Thyroid gland (tissue), 4 donors: ENCODE data around the gene CHSY1. TPM values are rescaled to one million over a fixed set of nuclear protein-coding genes. Genes with fewer than 3 reads are reported as not detected.

Experiments
- DNase-seq, 2 donors: peaks; one replicate each; pipeline ENCODE4 v3.0.0-alpha.2; 2019
- H3K27ac ChIP-seq, 3 donors: fragments of 200-600 bp; sonication (generic); 1 replicate in 2 of 3; 2 replicates in 1 of 3; pipeline ENCODE4 v1.5.1; 2016 to 2019; ENCODE audit warnings: mild to moderate bottlenecking in 1 of 3, moderate library complexity in 1 of 3
- H3K27me3 ChIP-seq: fragments of 200-600 bp; sonication (generic); one replicate; pipeline ENCODE4 v1.5.1; 2019
- H3K36me3 ChIP-seq, 2 donors: fragments of 200-600 bp; sonication (generic); one replicate each; pipeline ENCODE4 v1.5.1; 2016 to 2019
- H3K4me1 ChIP-seq, 2 donors: fragments of 200-600 bp; sonication (generic); one replicate each; pipeline ENCODE4 v1.5.1; 2017 to 2019
- H3K4me3 ChIP-seq, 3 donors: fragments of 200-600 bp; sonication (generic); replicated peaks in 1 of 3; 1 replicate in 2 of 3; 2 replicates in 1 of 3; pipeline ENCODE4 v1.5.1; 2016; ENCODE audit warnings: mild to moderate bottlenecking in 1 of 3
- H3K9me3 ChIP-seq: fragments of 200-600 bp; sonication (generic); one replicate; pipeline ENCODE4 v1.5.1; 2017
- POLR2A ChIP-seq, 2 donors: fragments of 450-650 bp; IDR thresholded peaks; one replicate each; pipeline ENCODE4 v1.6.1; 2017; ENCODE audit warnings: antibody characterized with exemption in 2 of 2, mild to moderate bottlenecking in 2 of 2, moderate library complexity in 1 of 2
- WGBS, 2 donors: methylation state at CpG; one replicate each; pipeline ENCODE4 v1.1.5; 2017; 5-methylcytosine and 5-hydroxymethylcytosine counted together
- intact Hi-C: fragments of 100-400 bp; cut with DNase I; formaldehyde crosslinking; loops from one replicate; pipeline ENCODE4 v1.15.1; 2023
- total RNA-seq, 4 donors: library from RNA; depleted of rRNA; stranded (reverse); fragments of >200 nt; gene quantifications; one replicate each; pipeline ENCODE4 v1.2.3, GENCODE V29; 2016
- TF ChIP-seq, protein P1 (sequence below), 6 experiments: fragments of 200-600 bp in 3 of 6; fragments of 450-650 bp in 3 of 6; sonication (generic) in 3 of 6; IDR thresholded peaks; one replicate each; pipeline ENCODE4 v1.5.1; 2016 to 2019; ENCODE audit warnings: antibody characterized with exemption in 6 of 6, mild to moderate bottlenecking in 2 of 6, inconsistent platforms in 1 of 6, moderate library complexity in 1 of 6

Gene CHSY1
- total RNA-seq, 4 donors from 2014 or later, result 13.8 to 26.6 (median 18.5) TPM

GRCh38 chr15:101232677-101233076 lies 19.2 kb downstream of the CHSY1 start:
- no peaks in the 10 kb centered on the region for H3K36me3 ChIP-seq
- peaks cover 22 to 27% of the 10 kb centered on the region in 2 donors for H3K4me1 ChIP-seq
- no peak overlapping the region for H3K4me3 ChIP-seq
- no peaks in the 10 kb centered on the region for H3K27me3 ChIP-seq
- H3K9me3 ChIP-seq, result no peaks in the 10 kb centered on the region
- TF ChIP-seq POLR2A (IDR thresholded peaks at IDR 0.05), result no peak
- TF ChIP-seq, protein P1, sequence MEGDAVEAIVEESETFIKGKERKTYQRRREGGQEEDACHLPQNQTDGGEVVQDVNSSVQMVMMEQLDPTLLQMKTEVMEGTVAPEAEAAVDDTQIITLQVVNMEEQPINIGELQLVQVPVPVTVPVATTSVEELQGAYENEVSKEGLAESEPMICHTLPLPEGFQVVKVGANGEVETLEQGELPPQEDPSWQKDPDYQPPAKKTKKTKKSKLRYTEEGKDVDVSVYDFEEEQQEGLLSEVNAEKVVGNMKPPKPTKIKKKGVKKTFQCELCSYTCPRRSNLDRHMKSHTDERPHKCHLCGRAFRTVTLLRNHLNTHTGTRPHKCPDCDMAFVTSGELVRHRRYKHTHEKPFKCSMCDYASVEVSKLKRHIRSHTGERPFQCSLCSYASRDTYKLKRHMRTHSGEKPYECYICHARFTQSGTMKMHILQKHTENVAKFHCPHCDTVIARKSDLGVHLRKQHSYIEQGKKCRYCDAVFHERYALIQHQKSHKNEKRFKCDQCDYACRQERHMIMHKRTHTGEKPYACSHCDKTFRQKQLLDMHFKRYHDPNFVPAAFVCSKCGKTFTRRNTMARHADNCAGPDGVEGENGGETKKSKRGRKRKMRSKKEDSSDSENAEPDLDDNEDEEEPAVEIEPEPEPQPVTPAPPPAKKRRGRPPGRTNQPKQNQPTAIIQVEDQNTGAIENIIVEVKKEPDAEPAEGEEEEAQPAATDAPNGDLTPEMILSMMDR (IDR thresholded peaks at IDR 0.05), result no peak
- H3K27ac ChIP-seq, result peak overlapping the region in 2 of 3 donors; percentile 19 to 24
- intact Hi-C loops, result no loop called here
- DNase-seq, result peak; percentile 58 to 66
- WGBS, 2 donors, result 39 to 48% methylated on average over 5 of the region's 5 CpGs

GRCh38 chr15:101228313-101228712 lies 23.5 kb downstream of the CHSY1 start:
- H3K4me3 ChIP-seq, result no peak overlapping the region
- no peak for DNase-seq
- intact Hi-C loops, result no loop called here
- H3K9me3 ChIP-seq, result no peaks in the 10 kb centered on the region
- H3K36me3 ChIP-seq, result no peaks in the 10 kb centered on the region
- H3K27ac ChIP-seq, result no peak overlapping the region
- peaks cover 15 to 17% of the 10 kb centered on the region in 2 donors for H3K4me1 ChIP-seq
- no peak for TF ChIP-seq POLR2A (IDR thresholded peaks at IDR 0.05)
- TF ChIP-seq, protein P1 (IDR thresholded peaks at IDR 0.05), result no peak
- no peaks in the 10 kb centered on the region for H3K27me3 ChIP-seq

- Histone ChIP-seq H3K27me3 (no peaks in the 10 kb centered on the region), H3K4me1 (peaks cover 12 to 22% of the 10 kb centered on the region in 2 donors), H3K9me3 (no peaks in the 10 kb centered on the region), H3K36me3 (no peaks in the 10 kb centered on the region), H3K27ac (no peak overlapping the region), H3K4me3 (no peak overlapping the region)
- TF ChIP-seq, protein P1 (IDR thresholded peaks at IDR 0.05), result no peak
- TF ChIP-seq POLR2A (IDR thresholded peaks at IDR 0.05), result no peak
- DNase-seq, result no peak
- intact Hi-C loops, result no loop called here
- WGBS, 2 donors, result 74 to 90% methylated on average over 5 of the region's 5 CpGs
Measured at GRCh38 chr15:101225658-101226057, 26.2 kb downstream of the CHSY1 start.

GRCh38 chr15:101221902-101222301 lies 29.9 kb downstream of the CHSY1 start:
- peak overlapping the region in 2 of 3 donors; percentile 22 to 41 for H3K27ac ChIP-seq
- intact Hi-C loops, result no loop called here
- H3K4me1 ChIP-seq, result peaks cover 22 to 30% of the 10 kb centered on the region in 2 donors
- no peaks in the 10 kb centered on the region for H3K9me3 ChIP-seq
- H3K4me3 ChIP-seq, result no peak overlapping the region
- WGBS, 2 donors, result 16 to 22% methylated on average over 4 of the region's 4 CpGs
- TF ChIP-seq, protein P1 (IDR thresholded peaks at IDR 0.05), result no peak
- no peak for TF ChIP-seq POLR2A (IDR thresholded peaks at IDR 0.05)
- H3K27me3 ChIP-seq, result no peaks in the 10 kb centered on the region
- DNase-seq, result no peak
- no peaks in the 10 kb centered on the region for H3K36me3 ChIP-seq

- no peaks in the 10 kb centered on the region for H3K27me3 ChIP-seq
- H3K4me1 ChIP-seq, result peaks cover 22 to 30% of the 10 kb centered on the region in 2 donors
- intact Hi-C loops, result no loop called here
- no peak overlapping the region for H3K27ac ChIP-seq
- no peaks in the 10 kb centered on the region for H3K9me3 ChIP-seq
- TF ChIP-seq, protein P1 (IDR thresholded peaks at IDR 0.05), result no peak
- TF ChIP-seq POLR2A (IDR thresholded peaks at IDR 0.05), result no peak
- WGBS, 2 donors, result 84 to 92% methylated on average over 2 of the region's 2 CpGs
- no peak for DNase-seq
- no peaks in the 10 kb centered on the region for H3K36me3 ChIP-seq
- H3K4me3 ChIP-seq, result no peak overlapping the region
Measured at GRCh38 chr15:101220060-101220459, 31.8 kb downstream of the CHSY1 start.
